H1 (cell line): Measurements from ENCODE around the gene DRAM2. TPM values are rescaled to one million over a fixed set of nuclear protein-coding genes. Genes with fewer than 3 reads are reported as not detected.

Experiments
- CTCF ChIA-PET: fragments of 300-600 bp; sonication (Branson Sonifier 250); formaldehyde crosslinking; loops from one replicate; lab custom pipeline; 2021; ENCODE audit not compliant: partially characterized antibody; lab: Charles Lee
- POLR2A ChIA-PET: fragments of 300-600 bp; sonication (Branson Sonifier 250); formaldehyde crosslinking; loops from one replicate; lab custom pipeline; 2021; ENCODE audit warnings: inconsistent platforms; ENCODE audit not compliant: partially characterized antibody; lab: Charles Lee
- DNase-seq, 2 experiments: peaks; one replicate each; pipeline versions ENCODE4 v3.0.0 to v3.0.0-alpha.2; 2010 to 2022; ENCODE audit warnings: low spot score in 2 of 2, low read depth in 1 of 2, mixed read lengths in 1 of 2
- FAIRE-seq: peaks from 2 replicates; lab custom pipeline; 2011; peaks lifted over from hg19 to GRCh38; lab: Jason Lieb, UNC
- H2AFZ ChIP-seq: 2 replicates; pipeline ENCODE4 v1.8.1; 2012; ENCODE audit warnings: low read length, inconsistent platforms
- H2AK5ac ChIP-seq: 2 replicates; pipeline ENCODE4 v1.6.1; 2013; ENCODE audit warnings: low read depth, low read length
- H2BK120ac ChIP-seq: replicated peaks from 2 replicates; pipeline ENCODE3; 2013; ENCODE audit warnings: low read depth, low read length, inconsistent platforms
- H2BK12ac ChIP-seq: 2 replicates; pipeline ENCODE4 v1.6.1; 2013; ENCODE audit warnings: low read depth, low read length
- H2BK15ac ChIP-seq: 2 replicates; pipeline ENCODE4 v1.6.1; 2013; ENCODE audit warnings: low read length
- H2BK20ac ChIP-seq: 2 replicates; pipeline ENCODE4 v1.6.1; 2013; ENCODE audit warnings: low read length
- H2BK5ac ChIP-seq: 2 replicates; pipeline ENCODE4 v1.6.1; 2013; ENCODE audit warnings: low read depth, low read length
- H3K14ac ChIP-seq: 2 replicates; pipeline ENCODE4 v1.6.1; 2013; ENCODE audit warnings: inconsistent platforms; ENCODE audit not compliant: insufficient read length
- H3K18ac ChIP-seq: 2 replicates; pipeline ENCODE4 v1.6.1; 2013; ENCODE audit warnings: low read length; ENCODE audit errors: extremely low read depth
- H3K23ac ChIP-seq: 2 replicates; pipeline ENCODE4 v1.6.1; 2013; ENCODE audit warnings: inconsistent platforms; ENCODE audit not compliant: insufficient read length
- H3K23me2 ChIP-seq: 2 replicates; pipeline ENCODE4 v1.6.1; 2013; ENCODE audit warnings: low read depth, low read length
- H3K27ac ChIP-seq: 2 replicates; pipeline ENCODE4 v1.6.1; 2011; ENCODE audit warnings: low read depth, low read length, inconsistent platforms
- H3K27me3 ChIP-seq, 4 experiments: replicated peaks in 1 of 4; 1 replicate in 1 of 4; 2 replicates in 3 of 4; pipeline versions ENCODE4 v1.6.1 to v1.8.1; 2011 to 2013; ENCODE audit warnings: low read length in 3 of 4, mild to moderate bottlenecking in 3 of 4, inconsistent platforms in 2 of 4, mixed read lengths in 2 of 4, moderate library complexity in 1 of 4; ENCODE audit not compliant: control insufficient read depth in 3 of 4, insufficient read depth in 3 of 4; ENCODE audit errors: extremely low read depth in 1 of 4
- H3K36me3 ChIP-seq, 4 experiments: 2 replicates each; pipeline versions ENCODE4 v1.6.1 to v1.8.1; 2011 to 2013; ENCODE audit warnings: mild to moderate bottlenecking in 4 of 4, low read length in 3 of 4, moderate library complexity in 2 of 4, control low read depth in 1 of 4, inconsistent platforms in 1 of 4; ENCODE audit not compliant: insufficient read depth in 4 of 4, control insufficient read depth in 2 of 4
- H3K4ac ChIP-seq: replicated peaks from 2 replicates; pipeline ENCODE3; 2013; ENCODE audit warnings: low read length, low read depth, mixed read lengths, inconsistent platforms; ENCODE audit not compliant: insufficient read length
- H3K4me1 ChIP-seq, 4 experiments: replicated peaks in 1 of 4; 1 replicate in 1 of 4; 2 replicates in 3 of 4; pipeline versions ENCODE4 v1.6.1 to v1.8.1; 2011 to 2013; ENCODE audit warnings: low read length in 3 of 4, inconsistent platforms in 2 of 4, mixed read lengths in 1 of 4; ENCODE audit not compliant: insufficient read depth in 4 of 4, control insufficient read depth in 3 of 4
- H3K4me2 ChIP-seq, 2 experiments: 2 replicates each; pipeline versions ENCODE4 v1.6.1 to v1.8.1; 2011 to 2013; ENCODE audit warnings: low read depth in 2 of 2, low read length in 2 of 2, control low read depth in 1 of 2, inconsistent platforms in 1 of 2, mild to moderate bottlenecking in 1 of 2; ENCODE audit not compliant: insufficient read depth in 1 of 2
- H3K4me3 ChIP-seq, 4 experiments: fragments of 200-600, 300-600 bp in 1 of 4; sonication (generic), shearing (Covaris generic), sonication (Bioruptor Twin) in 1 of 4; 2 replicates each; pipeline versions ENCODE4 v1.5.1 to v1.8.1; 2011 to 2016; ENCODE audit warnings: low read length in 4 of 4, low read depth in 3 of 4, control low read depth in 2 of 4, inconsistent platforms in 2 of 4, mild to moderate bottlenecking in 2 of 4, mixed read lengths in 1 of 4, moderate library complexity in 1 of 4; ENCODE audit not compliant: insufficient read depth in 2 of 4; ENCODE audit errors: extremely low read depth in 1 of 4
- H3K56ac ChIP-seq: replicated peaks from 2 replicates; pipeline ENCODE3; 2013; ENCODE audit warnings: low read depth, mild to moderate bottlenecking, mixed read lengths, low read length, inconsistent platforms; ENCODE audit not compliant: insufficient read length
- H3K79me1 ChIP-seq: 2 replicates; pipeline ENCODE4 v1.6.1; 2013; ENCODE audit warnings: low read depth, low read length, control low read depth
- H3K79me2 ChIP-seq, 2 experiments: 2 replicates each; pipeline versions ENCODE4 v1.6.1 to v1.8.1; 2012 to 2013; ENCODE audit warnings: low read length in 2 of 2, mild to moderate bottlenecking in 2 of 2, inconsistent platforms in 1 of 2; ENCODE audit not compliant: insufficient read depth in 2 of 2, control insufficient read depth in 1 of 2
- H3K9ac ChIP-seq, 4 experiments: replicated peaks in 1 of 4; 1 replicate in 1 of 4; 2 replicates in 3 of 4; pipeline versions ENCODE4 v1.6.1 to v1.8.1; 2011 to 2013; ENCODE audit warnings: low read depth in 3 of 4, low read length in 3 of 4, control low read depth in 2 of 4, mild to moderate bottlenecking in 2 of 4, moderate library complexity in 2 of 4, inconsistent platforms in 1 of 4; ENCODE audit errors: extremely low read depth in 1 of 4
- H3K9me3 ChIP-seq, 2 experiments: 2 replicates each; pipeline versions ENCODE4 v1.6.1 to v1.8.1; 2012 to 2013; ENCODE audit warnings: mild to moderate bottlenecking in 2 of 2, moderate library complexity in 2 of 2, control low read depth in 1 of 2, inconsistent platforms in 1 of 2, low read depth in 1 of 2, low read length in 1 of 2, mixed read lengths in 1 of 2; ENCODE audit not compliant: insufficient read depth in 2 of 2
- H4K20me1 ChIP-seq, 2 experiments: replicated peaks in 1 of 2; 2 replicates each; pipeline versions ENCODE3 to v1.8.1; 2011 to 2013; ENCODE audit warnings: inconsistent platforms in 2 of 2, low read length in 2 of 2, mild to moderate bottlenecking in 1 of 2; ENCODE audit not compliant: insufficient read depth in 2 of 2, control insufficient read depth in 1 of 2
- H4K5ac ChIP-seq: 2 replicates; pipeline ENCODE4 v1.6.1; 2013; ENCODE audit warnings: low read length, low read depth, mixed read lengths, inconsistent platforms; ENCODE audit not compliant: insufficient read length
- H4K8ac ChIP-seq: 2 replicates; pipeline ENCODE4 v1.8.0; 2013; ENCODE audit warnings: mild to moderate bottlenecking, moderate library complexity, low read length, inconsistent platforms; ENCODE audit not compliant: insufficient read depth; ENCODE audit errors: extremely low read depth
- H4K91ac ChIP-seq: replicated peaks from 2 replicates; pipeline ENCODE3; 2013; ENCODE audit warnings: low read length, mixed read lengths, inconsistent platforms; ENCODE audit not compliant: insufficient read length
- ATF2 ChIP-seq: IDR thresholded peaks from 2 replicates; pipeline ENCODE4 v1.6.1; 2012; ENCODE audit warnings: low read length, inconsistent platforms
- BCL11A ChIP-seq, 2 experiments: IDR thresholded peaks; one replicate each; pipeline ENCODE4 v1.6.1; 2011; ENCODE audit warnings: low read depth in 2 of 2, low read length in 2 of 2, mild to moderate bottlenecking in 2 of 2
- CHD1 ChIP-seq: IDR thresholded peaks from 2 replicates; pipeline ENCODE4 v1.6.1; 2012; ENCODE audit warnings: low read depth, low read length, improper control_type of control experiment
- CHD2 ChIP-seq: IDR thresholded peaks from 2 replicates; pipeline ENCODE4 v1.6.1; 2012; ENCODE audit warnings: low read length, improper control_type of control experiment
- HDAC6 ChIP-seq: IDR thresholded peaks from one replicate; pipeline ENCODE4 v1.7.1; 2012; ENCODE audit warnings: low read depth, mild to moderate bottlenecking, inconsistent platforms, low read length, moderate library complexity
- KDM4A ChIP-seq: IDR thresholded peaks from one replicate; pipeline ENCODE4 v1.7.1; 2012; ENCODE audit warnings: low read depth, mild to moderate bottlenecking, moderate library complexity, low read length, inconsistent platforms; ENCODE audit not compliant: severe bottlenecking
- NANOG ChIP-seq: IDR thresholded peaks from 2 replicates; pipeline ENCODE4 v1.6.1; 2011; ENCODE audit warnings: low read length, low read depth, mild to moderate bottlenecking, inconsistent platforms; ENCODE audit not compliant: insufficient read depth, poor library complexity, severe bottlenecking
- SP1 ChIP-seq: IDR thresholded peaks from 2 replicates; pipeline ENCODE4 v1.6.1; 2011; ENCODE audit warnings: low read depth, low read length
- SP4 ChIP-seq: IDR thresholded peaks from 2 replicates; pipeline ENCODE4 v1.6.1; 2012; ENCODE audit warnings: low read length, inconsistent platforms
- SUZ12 ChIP-seq: fragments of 200-600 bp; sonication (generic); IDR thresholded peaks from 2 replicates; pipeline ENCODE4 v1.6.1; 2012; ENCODE audit warnings: mild to moderate bottlenecking, inconsistent platforms, low read length, moderate library complexity, mixed read lengths
- USF2 ChIP-seq: IDR thresholded peaks from 2 replicates; pipeline ENCODE4 v1.6.1; 2011; ENCODE audit warnings: low read length, improper control_type of control experiment
- ZNF274 ChIP-seq: IDR thresholded peaks from 2 replicates; pipeline ENCODE4 v1.7.0; 2012; ENCODE audit warnings: low read length, borderline replicate concordance; ENCODE audit errors: extremely low read depth
- WGBS, 2 experiments: shearing (Covaris generic) in 1 of 2; methylation state at CpG; one replicate each; pipeline versions ENCODE4 v1.1.6 to v1.1.7; 2013 to 2015; ENCODE audit warnings: low lambda C conversion rate in 2 of 2, mixed read lengths in 2 of 2, inconsistent platforms in 1 of 2, low coverage in 1 of 2, missing lambda C conversion rate in 1 of 2; ENCODE audit not compliant: insufficient replicate concordance in 2 of 2, insufficient coverage in 1 of 2, insufficient read length in 1 of 2; ENCODE audit errors: extremely low coverage in 1 of 2, missing lambda C conversion rate in 1 of 2; 5-methylcytosine and 5-hydroxymethylcytosine counted together
- polyA plus RNA-seq, 7 experiments: library from polyadenylated mRNA; depleted of rRNA in 3 of 7; stranded (reverse) in 5 of 7; unstranded in 2 of 7; fragments of >200 nt in 5 of 7; fragments of 200-250 nt in 2 of 7; gene quantifications; 1 replicate in 5 of 7; 2 replicates in 1 of 7; 4 replicates in 1 of 7; pipeline versions ENCODE4 v1.2.1 to v1.2.3, GENCODE V29; 2011 to 2013; ENCODE audit warnings: missing spikeins in 2 of 7, mixed read lengths in 2 of 7
- total RNA-seq: library from RNA; stranded (reverse); fragmentation: NEBNext Ultra II Directional; extraction: Animal tissue kit (Norgen Biotek cat#: 25700); gene quantifications from 2 replicates; pipeline ENCODE4 v1.2.1, GENCODE V29; 2021

The DRAM2 gene
- total and polyA plus RNA-seq, 2 of the 8 experiments (the other 6 are each of a cell fraction or from before 2014, with no cell fraction given) = 35.2 to 68.2 TPM

- no peak overlapping the region for H3K4me3 ChIP-seq
- H3K4me1 ChIP-seq = no peaks in the 10 kb centered on the region
- no peak overlapping the region for H2BK20ac ChIP-seq
- no peak overlapping the region for H3K18ac ChIP-seq
- H3K27ac ChIP-seq = no peak overlapping the region
- H3K79me1 ChIP-seq = no peaks in the 10 kb centered on the region
- POLR2A ChIA-PET = no interaction called here
- H2BK5ac ChIP-seq = no peak overlapping the region
- CTCF ChIA-PET = interaction anchor here (1.2 kb wide), 1 partner anchor 237 kb away, joined by 4 read pairs; no protein-coding TSS in a partner anchor
- no peak overlapping the region for H2BK12ac ChIP-seq
- H2AK5ac ChIP-seq = no peak overlapping the region
- H3K4me2 ChIP-seq = no peak overlapping the region
- H4K8ac ChIP-seq = no peak overlapping the region
- DNase-seq = no peak
- WGBS, 2 experiments = 87% methylated on average over 4 of the region's 4 CpGs; no CpG with 5 or more reads in 1 of the 2 experiments
- H3K79me2 ChIP-seq = peaks cover 0 to 3% of the 10 kb centered on the region in 2 experiments; a peak in 1 of 4 replicates
- no peak overlapping the region for H2AFZ ChIP-seq
- no peak overlapping the region for H3K9ac ChIP-seq
- H4K91ac ChIP-seq = no peak overlapping the region
- H3K56ac ChIP-seq = no peak overlapping the region
- H2BK120ac ChIP-seq = no peak overlapping the region
- H3K23ac ChIP-seq = no peak overlapping the region
- H3K4ac ChIP-seq = no peak overlapping the region
- peaks cover 0 to 20% (median 5%) of the 10 kb centered on the region in 4 experiments; a peak in 3 of 8 replicates for H3K36me3 ChIP-seq
- no peaks in the 10 kb centered on the region for H3K9me3 ChIP-seq
- no peak overlapping the region for H4K5ac ChIP-seq
- FAIRE-seq = no peak
- H4K20me1 ChIP-seq = peaks cover 0 to 1% of the 10 kb centered on the region in 2 experiments
- no peaks in the 10 kb centered on the region for H3K23me2 ChIP-seq
- H3K14ac ChIP-seq = no peak overlapping the region
- H3K27me3 ChIP-seq = no peaks in the 10 kb centered on the region
- no peak overlapping the region for H2BK15ac ChIP-seq
- no peak for TF ChIP-seq ZNF274
- no peak for TF ChIP-seq CHD2
- TF ChIP-seq BCL11A (IDR thresholded peaks at IDR 0.05; ENCODE audit: low read depth in 2 of 2, low read length in 2 of 2) = no peak
- no peak for TF ChIP-seq CHD1
- no peak for TF ChIP-seq SUZ12
- TF ChIP-seq SP1 = no peak
- TF ChIP-seq HDAC6 = no peak
- TF ChIP-seq SP4 = no peak
- TF ChIP-seq USF2 = no peak
- no peak for TF ChIP-seq ATF2
- TF ChIP-seq KDM4A = no peak
- no peak for TF ChIP-seq NANOG
Measured at GRCh38 chr1:111163363-111163762, 23.5 kb upstream of the DRAM2 start.
